ENCODE measurements around the gene CHAT.

DNA sequence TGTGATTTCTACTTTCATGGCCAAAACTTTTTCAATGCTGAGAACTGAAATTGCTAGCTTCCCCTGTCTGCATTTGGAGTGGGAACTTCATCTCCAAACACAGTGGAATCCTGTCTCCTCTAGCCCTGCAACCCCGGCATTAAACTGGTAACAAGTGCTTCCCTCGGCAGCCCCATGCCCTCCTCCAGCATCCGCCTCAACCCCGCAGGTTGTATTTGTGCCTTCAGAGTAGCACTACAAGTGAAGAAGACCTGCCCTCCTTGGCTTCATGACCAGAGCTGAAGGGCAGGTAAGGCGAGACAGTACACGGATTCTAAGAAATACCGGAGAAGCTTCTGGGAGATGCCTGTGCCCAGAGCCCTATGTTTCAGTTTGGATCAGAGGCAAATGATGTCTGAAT lies 82.5 kb downstream of the CHAT start:
- TF ChIP-seq, protein P1, sequence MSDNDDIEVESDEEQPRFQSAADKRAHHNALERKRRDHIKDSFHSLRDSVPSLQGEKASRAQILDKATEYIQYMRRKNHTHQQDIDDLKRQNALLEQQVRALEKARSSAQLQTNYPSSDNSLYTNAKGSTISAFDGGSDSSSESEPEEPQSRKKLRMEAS (IDR thresholded peaks at IDR 0.05), result no peak
- TF ChIP-seq CTCF (IDR thresholded peaks at IDR 0.05 in 2 of 3, conservative IDR thresholded peaks at IDR 0.05 in 1 of 3; ENCODE audit: borderline replicate concordance in 1 of 3, insufficient read depth in 1 of 3, low read depth in 2 of 3, low read length in 2 of 3) (no peak), SP1 (IDR thresholded peaks at IDR 0.05; ENCODE audit: low read depth) (no peak), ZNF274 (IDR thresholded peaks at IDR 0.05; ENCODE audit: low read depth, low read length) (no peak), POLR2AphosphoS5 (IDR thresholded peaks at IDR 0.05; ENCODE audit: low read depth, low read length) (no peak), RAD21 (IDR thresholded peaks at IDR 0.05; ENCODE audit: low read depth) (no peak)

All from HCT116 (cell line).